Stimulated activated naive CD4-positive, alpha-beta T cell treated with Interleukin-2 at 50 U/mL for 16 hours (primary cell): ENCODE results near the gene VAT1.
"Not testable (repeated sequence)": the region's sequence is repeated elsewhere in the genome, so short reads cannot be mapped to it uniquely, and the experiment has no call there.

Source experiments
- DNase-seq: peaks from one replicate; lab custom pipeline; 2025; lab: John Stamatoyannopoulos, UW

Gene VAT1

GRCh38 chr17:42973323-42973722, 48.9 kb downstream of the VAT1 start:
- not testable (repeated sequence) for DNase-seq

DNA sequence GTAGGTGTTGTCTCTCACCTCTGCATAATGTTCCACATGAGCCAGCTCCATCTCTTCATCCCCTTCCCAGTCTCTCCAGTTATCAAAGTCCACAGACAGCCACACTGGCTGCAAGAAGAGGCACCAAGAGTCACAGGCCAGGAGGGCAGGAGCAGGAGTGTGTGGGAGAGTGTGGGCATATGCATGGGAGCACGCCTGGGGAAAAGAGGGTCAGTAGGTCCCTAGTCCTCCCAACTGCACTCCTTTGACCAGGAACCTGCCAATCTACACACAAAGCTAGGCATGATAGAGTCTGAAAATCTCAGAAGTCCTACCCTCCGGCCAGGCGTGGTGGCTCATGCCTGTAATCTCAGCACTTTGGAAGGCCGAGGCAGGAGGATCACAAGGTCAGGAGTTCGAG, 50.6 kb downstream of the VAT1 start:
- DNase-seq: no peak

GRCh38 chr17:42969001-42969581, 53.1 kb downstream of the VAT1 start:
- DNase-seq: no peak

- DNase-seq: no peak
These were observed 54.3 kb downstream of the VAT1 start for GRCh38 chr17:42967925-42968324.
